GM19351 (cell line): ENCODE results near the gene MAPRE2.

Experiments used
- ATAC-seq: cut with Tn5 transposase; IDR thresholded peaks from one replicate; pipeline ENCODE4 v1.9.1; 2021; ENCODE audit warnings: mild to moderate bottlenecking, moderate library complexity; ENCODE audit not compliant: unreplicated experiment

MAPRE2 gene

GRCh38 chr18:35174093-35174731 is 133.0 kb downstream of the MAPRE2 start:
- ATAC-seq, result peak; percentile 97

GRCh38 chr18:35174745-35175144 is 133.5 kb downstream of the MAPRE2 start:
- no peak for ATAC-seq

GRCh38 chr18:35176925-35177324 is 135.7 kb downstream of the MAPRE2 start:
- ATAC-seq, result no peak

GRCh38 chr18:35178260-35178659 is 137.0 kb downstream of the MAPRE2 start:
- no peak for ATAC-seq

- ATAC-seq, result no peak
These were observed 138.7 kb downstream of the MAPRE2 start for GRCh38 chr18:35179906-35180305.

GRCh38 chr18:35180455-35180854 is 139.2 kb downstream of the MAPRE2 start:
- no peak for ATAC-seq

- no peak for ATAC-seq
These were observed 140.9 kb downstream of the MAPRE2 start for GRCh38 chr18:35182151-35182550.

- ATAC-seq, result no peak
These were observed 142.7 kb downstream of the MAPRE2 start for GRCh38 chr18:35183886-35184285.

GRCh38 chr18:35185771-35186170 is 144.6 kb downstream of the MAPRE2 start:
- no peak for ATAC-seq

- ATAC-seq, result no peak
These were observed 145.2 kb downstream of the MAPRE2 start for GRCh38 chr18:35186291-35187034.

- no peak for ATAC-seq
These were observed 148.3 kb downstream of the MAPRE2 start for GRCh38 chr18:35189510-35189909.

- no peak for ATAC-seq
These were observed 149.9 kb downstream of the MAPRE2 start for GRCh38 chr18:35190948-35191697.

- ATAC-seq, result no peak
These were observed 150.4 kb downstream of the MAPRE2 start for GRCh38 chr18:35191698-35192025.

GRCh38 chr18:35192415-35192814 is 151.2 kb downstream of the MAPRE2 start:
- no peak for ATAC-seq
